ENCODE results near the gene KIF18A.

Gene KIF18A

GRCh38 chr11:28086569-28086968 lies 21.4 kb downstream of the KIF18A start:
- Histone ChIP-seq H3K9me3 (ENCODE audit: control extremely low read depth in 1 of 5, control insufficient read depth in 4 of 5, insufficient read depth in 2 of 5, low read depth in 1 of 5, low read length in 4 of 5) (no peaks in the 10 kb centered on the region), H3K4me1 (ENCODE audit: control extremely low read depth in 1 of 4, control insufficient read depth in 4 of 4, insufficient read depth in 4 of 4, low read length in 3 of 4) (no peaks in the 10 kb centered on the region), H3K4me3 (ENCODE audit: control insufficient read depth in 1 of 7, extremely low read depth in 1 of 7, insufficient read depth in 4 of 7, low read depth in 2 of 7, low read length in 6 of 7) (no peak overlapping the region), H3K27ac (ENCODE audit: insufficient read depth in 1 of 2, low read depth in 1 of 2, low read length in 2 of 2, poor library complexity in 1 of 2, severe bottlenecking in 2 of 2) (no peak overlapping the region), H3K36me3 (ENCODE audit: control insufficient read depth in 4 of 4, insufficient read depth in 4 of 4, low read length in 3 of 4) (peaks cover 0 to 18% (median 8%) of the 10 kb centered on the region in 4 experiments), H3K27me3 (replicated peaks in 2 of 5; ENCODE audit: control insufficient read depth in 4 of 5, insufficient read depth in 5 of 5, low read length in 4 of 5) (no peaks in the 10 kb centered on the region)
- ChIA-PET CTCF (no interaction called here), POLR2A (no interaction called here)
- no peak for DNase-seq
- WGBS (ENCODE audit: insufficient coverage), result no CpG with 5 or more reads among the region's 1 CpG

- WGBS (ENCODE audit: insufficient coverage), result no CpG with 5 or more reads among the region's 1 CpG
- no peaks in the 10 kb centered on the region for H3K27me3 ChIP-seq (replicated peaks in 2 of 5; ENCODE audit: control insufficient read depth in 4 of 5, insufficient read depth in 5 of 5, low read length in 4 of 5)
- no peak overlapping the region for H3K4me3 ChIP-seq (ENCODE audit: control insufficient read depth in 1 of 7, extremely low read depth in 1 of 7, insufficient read depth in 4 of 7, low read depth in 2 of 7, low read length in 6 of 7)
- H3K36me3 ChIP-seq (ENCODE audit: control insufficient read depth in 4 of 4, insufficient read depth in 4 of 4, low read length in 3 of 4), result peaks cover 0 to 23% (median 11%) of the 10 kb centered on the region in 4 experiments
- ChIA-PET POLR2A (no interaction called here), CTCF (no interaction called here)
- no peak for DNase-seq
- no peaks in the 10 kb centered on the region for H3K4me1 ChIP-seq (ENCODE audit: control extremely low read depth in 1 of 4, control insufficient read depth in 4 of 4, insufficient read depth in 4 of 4, low read length in 3 of 4)
- no peak overlapping the region for H3K27ac ChIP-seq (ENCODE audit: insufficient read depth in 1 of 2, low read depth in 1 of 2, low read length in 2 of 2, poor library complexity in 1 of 2, severe bottlenecking in 2 of 2)
- H3K9me3 ChIP-seq (ENCODE audit: control extremely low read depth in 1 of 5, control insufficient read depth in 4 of 5, insufficient read depth in 2 of 5, low read depth in 1 of 5, low read length in 4 of 5), result no peaks in the 10 kb centered on the region
Measured at GRCh38 chr11:28083118-28083517, 24.8 kb downstream of the KIF18A start.

DNA sequence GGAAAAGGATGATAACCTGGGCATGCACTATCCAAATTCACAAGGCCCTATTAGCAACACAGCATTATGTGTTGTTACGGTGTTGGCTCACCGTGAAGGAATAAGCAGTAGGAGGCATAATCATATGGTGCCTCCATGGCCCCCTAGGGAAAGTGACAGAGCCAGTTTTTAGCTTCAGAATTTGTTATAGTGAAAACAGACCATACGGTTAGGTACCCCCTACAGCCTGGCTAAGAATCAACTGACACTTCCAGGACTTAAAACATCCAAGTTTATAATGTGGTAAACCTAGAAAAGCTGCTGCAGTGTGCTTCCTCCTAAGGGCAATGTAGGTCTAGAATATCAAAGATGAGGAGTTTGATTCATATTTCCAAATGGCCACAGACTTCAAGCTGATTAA lies 30.4 kb downstream of the KIF18A start:
- H3K27me3 ChIP-seq (replicated peaks in 2 of 5; ENCODE audit: control insufficient read depth in 4 of 5, insufficient read depth in 5 of 5, low read length in 4 of 5), result no peaks in the 10 kb centered on the region
- no CpG with 5 or more reads among the region's 3 CpGs for WGBS (ENCODE audit: insufficient coverage)
- ChIA-PET POLR2A (no interaction called here), CTCF (no interaction called here)
- H3K4me3 ChIP-seq (ENCODE audit: control insufficient read depth in 1 of 7, extremely low read depth in 1 of 7, insufficient read depth in 4 of 7, low read depth in 2 of 7, low read length in 6 of 7), result no peak overlapping the region
- no peaks in the 10 kb centered on the region for H3K4me1 ChIP-seq (ENCODE audit: control extremely low read depth in 1 of 4, control insufficient read depth in 4 of 4, insufficient read depth in 4 of 4, low read length in 3 of 4)
- H3K27ac ChIP-seq (ENCODE audit: insufficient read depth in 1 of 2, low read depth in 1 of 2, low read length in 2 of 2, poor library complexity in 1 of 2, severe bottlenecking in 2 of 2), result no peak overlapping the region
- no peak for DNase-seq
- no peaks in the 10 kb centered on the region for H3K9me3 ChIP-seq (ENCODE audit: control extremely low read depth in 1 of 5, control insufficient read depth in 4 of 5, insufficient read depth in 2 of 5, low read depth in 1 of 5, low read length in 4 of 5)
- H3K36me3 ChIP-seq (ENCODE audit: control insufficient read depth in 4 of 4, insufficient read depth in 4 of 4, low read length in 3 of 4), result peaks cover 0 to 36% (median 20%) of the 10 kb centered on the region in 4 experiments

DNA sequence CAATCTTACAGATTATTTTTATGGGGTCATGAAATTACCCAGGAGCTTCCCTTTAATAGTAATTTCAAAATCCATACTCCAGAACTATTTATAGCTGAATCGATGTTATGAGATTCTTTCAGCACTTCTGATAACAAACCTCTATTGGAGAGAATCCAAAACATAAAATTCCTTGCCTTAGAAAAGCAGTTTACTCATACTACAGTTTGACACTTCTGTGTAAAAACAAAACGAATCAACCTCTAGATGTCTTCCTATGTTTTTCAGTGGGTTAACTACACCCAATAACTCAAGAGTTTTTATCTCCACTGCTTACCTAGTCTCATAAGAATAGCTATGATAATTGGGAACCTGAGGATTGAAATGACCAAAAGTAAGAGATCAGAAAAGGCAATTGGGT lies 35.6 kb downstream of the KIF18A start:
- WGBS (ENCODE audit: insufficient coverage), result 100% methylated on average over 1 of the region's 2 CpGs
- Histone ChIP-seq H3K9me3 (ENCODE audit: control extremely low read depth in 1 of 5, control insufficient read depth in 4 of 5, insufficient read depth in 2 of 5, low read depth in 1 of 5, low read length in 4 of 5) (no peaks in the 10 kb centered on the region), H3K27ac (ENCODE audit: insufficient read depth in 1 of 2, low read depth in 1 of 2, low read length in 2 of 2, poor library complexity in 1 of 2, severe bottlenecking in 2 of 2) (no peak overlapping the region), H3K4me1 (ENCODE audit: control extremely low read depth in 1 of 4, control insufficient read depth in 4 of 4, insufficient read depth in 4 of 4, low read length in 3 of 4) (no peaks in the 10 kb centered on the region), H3K4me3 (ENCODE audit: control insufficient read depth in 1 of 7, extremely low read depth in 1 of 7, insufficient read depth in 4 of 7, low read depth in 2 of 7, low read length in 6 of 7) (no peak overlapping the region), H3K27me3 (replicated peaks in 2 of 5; ENCODE audit: control insufficient read depth in 4 of 5, insufficient read depth in 5 of 5, low read length in 4 of 5) (no peaks in the 10 kb centered on the region), H3K36me3 (ENCODE audit: control insufficient read depth in 4 of 4, insufficient read depth in 4 of 4, low read length in 3 of 4) (peaks cover 0 to 20% (median 16%) of the 10 kb centered on the region in 4 experiments)
- ChIA-PET CTCF (no interaction called here), POLR2A (no interaction called here)
- DNase-seq, result no peak

- Histone ChIP-seq H3K9me3 (ENCODE audit: control extremely low read depth in 1 of 5, control insufficient read depth in 4 of 5, insufficient read depth in 2 of 5, low read depth in 1 of 5, low read length in 4 of 5) (no peaks in the 10 kb centered on the region), H3K4me1 (ENCODE audit: control extremely low read depth in 1 of 4, control insufficient read depth in 4 of 4, insufficient read depth in 4 of 4, low read length in 3 of 4) (no peaks in the 10 kb centered on the region), H3K27me3 (replicated peaks in 2 of 5; ENCODE audit: control insufficient read depth in 4 of 5, insufficient read depth in 5 of 5, low read length in 4 of 5) (no peaks in the 10 kb centered on the region), H3K27ac (ENCODE audit: insufficient read depth in 1 of 2, low read depth in 1 of 2, low read length in 2 of 2, poor library complexity in 1 of 2, severe bottlenecking in 2 of 2) (no peak overlapping the region), H3K4me3 (ENCODE audit: control insufficient read depth in 1 of 7, extremely low read depth in 1 of 7, insufficient read depth in 4 of 7, low read depth in 2 of 7, low read length in 6 of 7) (no peak overlapping the region), H3K36me3 (ENCODE audit: control insufficient read depth in 4 of 4, insufficient read depth in 4 of 4, low read length in 3 of 4) (peaks cover 0 to 19% (median 12%) of the 10 kb centered on the region in 4 experiments)
- no CpG with 5 or more reads among the region's 1 CpG for WGBS (ENCODE audit: insufficient coverage)
- ChIA-PET POLR2A (no interaction called here), CTCF (no interaction called here)
- DNase-seq, result no peak
Measured at GRCh38 chr11:28071305-28071704, 36.7 kb downstream of the KIF18A start.

GRCh38 chr11:28058333-28058732 lies 49.6 kb downstream of the KIF18A start:
- ChIA-PET CTCF (interaction anchor here (0.6 kb wide), 1 partner anchor 39 kb away, joined by 3 read pairs; no protein-coding TSS in a partner anchor), POLR2A (no interaction called here)
- H3K9me3 ChIP-seq (ENCODE audit: control extremely low read depth in 1 of 5, control insufficient read depth in 4 of 5, insufficient read depth in 2 of 5, low read depth in 1 of 5, low read length in 4 of 5), result no peaks in the 10 kb centered on the region
- no peak for DNase-seq
- H3K36me3 ChIP-seq (ENCODE audit: control insufficient read depth in 4 of 4, insufficient read depth in 4 of 4, low read length in 3 of 4), result peaks cover 9 to 43% (median 17%) of the 10 kb centered on the region in 4 experiments
- no peak overlapping the region for H3K4me3 ChIP-seq (ENCODE audit: control insufficient read depth in 1 of 7, extremely low read depth in 1 of 7, insufficient read depth in 4 of 7, low read depth in 2 of 7, low read length in 6 of 7)
- H3K27ac ChIP-seq (ENCODE audit: insufficient read depth in 1 of 2, low read depth in 1 of 2, low read length in 2 of 2, poor library complexity in 1 of 2, severe bottlenecking in 2 of 2), result no peak overlapping the region
- H3K27me3 ChIP-seq (replicated peaks in 2 of 5; ENCODE audit: control insufficient read depth in 4 of 5, insufficient read depth in 5 of 5, low read length in 4 of 5), result no peaks in the 10 kb centered on the region
- no peaks in the 10 kb centered on the region for H3K4me1 ChIP-seq (ENCODE audit: control extremely low read depth in 1 of 4, control insufficient read depth in 4 of 4, insufficient read depth in 4 of 4, low read length in 3 of 4)

DNA sequence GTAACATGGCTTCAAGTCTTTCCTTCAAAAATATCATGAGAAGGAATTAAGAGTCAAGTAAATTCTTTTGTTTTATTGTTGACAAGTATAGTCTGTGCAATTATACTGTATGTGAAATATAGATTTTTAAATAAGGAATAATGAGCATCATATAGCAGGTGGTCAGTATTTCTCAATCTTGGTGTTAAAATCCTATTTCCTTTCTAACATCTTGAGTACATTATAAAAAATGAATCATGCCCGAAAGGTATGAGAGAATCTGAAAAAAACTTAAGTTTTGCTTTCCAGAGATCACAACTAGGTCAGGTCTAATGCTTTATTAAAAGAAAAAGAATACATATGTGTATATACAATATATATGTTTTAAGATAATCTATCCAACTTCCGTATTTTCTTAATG lies 53.1 kb downstream of the KIF18A start:
- Histone ChIP-seq H3K9me3 (ENCODE audit: control extremely low read depth in 1 of 5, control insufficient read depth in 4 of 5, insufficient read depth in 2 of 5, low read depth in 1 of 5, low read length in 4 of 5) (no peaks in the 10 kb centered on the region), H3K27me3 (replicated peaks in 2 of 5; ENCODE audit: control insufficient read depth in 4 of 5, insufficient read depth in 5 of 5, low read length in 4 of 5) (no peaks in the 10 kb centered on the region), H3K36me3 (ENCODE audit: control insufficient read depth in 4 of 4, insufficient read depth in 4 of 4, low read length in 3 of 4) (peaks cover 4 to 28% (median 8%) of the 10 kb centered on the region in 4 experiments), H3K4me1 (ENCODE audit: control extremely low read depth in 1 of 4, control insufficient read depth in 4 of 4, insufficient read depth in 4 of 4, low read length in 3 of 4) (no peaks in the 10 kb centered on the region), H3K4me3 (ENCODE audit: control insufficient read depth in 1 of 7, extremely low read depth in 1 of 7, insufficient read depth in 4 of 7, low read depth in 2 of 7, low read length in 6 of 7) (no peak overlapping the region), H3K27ac (ENCODE audit: insufficient read depth in 1 of 2, low read depth in 1 of 2, low read length in 2 of 2, poor library complexity in 1 of 2, severe bottlenecking in 2 of 2) (no peak overlapping the region)
- ChIA-PET CTCF (no interaction called here), POLR2A (no interaction called here)
- no CpG with 5 or more reads among the region's 2 CpGs for WGBS (ENCODE audit: insufficient coverage)
- DNase-seq, result no peak
